ENCODE measurements around the gene TBXAS1.

Gene TBXAS1

GRCh38 chr7:139829025-139829774 lies at the start of gene TBXAS1:
Gene TBXAS1, plus strand, starts transcription at chr7:139829264. Its CDS starts 127 bp downstream, at chr7:139829391.
- no peak for DNase-seq

GRCh38 chr7:139782932-139783331 lies 46.1 kb upstream of the TBXAS1 start:
- no peak for DNase-seq

GRCh38 chr7:139783647-139784385 lies 45.2 kb upstream of the TBXAS1 start:
- no peak for DNase-seq

- no peak for DNase-seq
Measured at GRCh38 chr7:139784648-139785047, 44.4 kb upstream of the TBXAS1 start.

- no peak for DNase-seq
Measured at GRCh38 chr7:139791316-139791715, 37.7 kb upstream of the TBXAS1 start.

- no peak for DNase-seq
Measured at GRCh38 chr7:139797607-139798006, 31.5 kb upstream of the TBXAS1 start.

- DNase-seq = no peak
Measured at GRCh38 chr7:139798221-139798620, 30.8 kb upstream of the TBXAS1 start.

GRCh38 chr7:139798892-139799291 lies 30.2 kb upstream of the TBXAS1 start:
- no peak for DNase-seq

- no peak for DNase-seq
Measured at GRCh38 chr7:139799586-139799985, 29.5 kb upstream of the TBXAS1 start.

- no peak for DNase-seq
Measured at GRCh38 chr7:139804571-139804970, 24.5 kb upstream of the TBXAS1 start.

GRCh38 chr7:139807009-139807408 lies 22.1 kb upstream of the TBXAS1 start:
- no peak for DNase-seq

- no peak for DNase-seq
Measured at GRCh38 chr7:139808427-139808826, 20.6 kb upstream of the TBXAS1 start.

GRCh38 chr7:139808846-139809442 lies 20.1 kb upstream of the TBXAS1 start:
- no peak for DNase-seq

GRCh38 chr7:139811066-139811465 lies 18.0 kb upstream of the TBXAS1 start:
- DNase-seq = peak; percentile 57

GRCh38 chr7:139813151-139813550 lies 15.9 kb upstream of the TBXAS1 start:
- no peak for DNase-seq

- DNase-seq = no peak
Measured at GRCh38 chr7:139813689-139814088, 15.4 kb upstream of the TBXAS1 start.

GRCh38 chr7:139817249-139817648 lies 11.8 kb upstream of the TBXAS1 start:
- no peak for DNase-seq

- DNase-seq = no peak
Measured at GRCh38 chr7:139820089-139820488, 9.0 kb upstream of the TBXAS1 start.

- DNase-seq = no peak
Measured at GRCh38 chr7:139821349-139822105, 7.5 kb upstream of the TBXAS1 start.

- DNase-seq = no peak
Measured at GRCh38 chr7:139822855-139823254, 6.2 kb upstream of the TBXAS1 start.

- peak; percentile 70 for DNase-seq
Measured at GRCh38 chr7:139823959-139824521, 5.0 kb upstream of the TBXAS1 start.

- peak; percentile 48 for DNase-seq
Measured at GRCh38 chr7:139825666-139826290, 3.3 kb upstream of the TBXAS1 start.

All from HCEC 1CT (cell line).